Activated CD4-positive, alpha-beta T cell treated with anti-CD3 and anti-CD28 coated beads for 4 hours (primary cell): Measurements from ENCODE around the gene GLT8D2.
A peak's percentile ranks its signal among the peaks of the same experiment; 100 is the strongest.

Experiments
- DNase-seq, 2 donors: peaks; one replicate each; pipeline ENCODE4 v3.0.0-alpha.2; 2020

The GLT8D2 gene

DNA sequence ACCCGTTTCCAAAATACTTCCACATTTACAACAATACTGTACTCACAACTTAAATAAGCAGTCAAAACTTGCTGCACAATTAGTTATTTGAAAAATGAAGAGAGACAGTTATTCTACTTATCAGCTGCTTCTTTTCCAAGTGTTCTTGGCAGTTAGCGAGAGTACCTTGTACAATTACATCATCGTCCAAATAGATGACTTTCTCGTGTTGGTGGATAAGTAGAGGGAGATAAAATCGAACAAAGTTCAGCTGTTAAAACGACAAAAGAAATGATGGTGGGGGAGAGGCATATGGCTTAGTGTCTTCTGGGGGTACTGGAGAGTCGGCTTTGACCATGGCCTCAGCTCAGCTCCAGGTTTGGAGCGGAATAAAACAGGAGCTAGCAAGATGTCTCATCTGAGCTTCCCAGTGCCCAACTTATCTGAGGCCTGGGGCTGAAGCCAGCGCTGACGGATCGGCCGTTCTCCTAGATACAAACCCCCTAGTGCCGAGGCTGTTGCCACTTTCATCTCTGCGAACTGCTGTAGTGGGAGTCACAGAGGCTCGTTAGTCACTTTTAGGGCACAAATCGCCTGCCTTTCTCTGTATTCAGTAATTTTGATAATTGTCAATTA, 52.6 kb downstream of the GLT8D2 start:
- DNase-seq, result no peak

DNA sequence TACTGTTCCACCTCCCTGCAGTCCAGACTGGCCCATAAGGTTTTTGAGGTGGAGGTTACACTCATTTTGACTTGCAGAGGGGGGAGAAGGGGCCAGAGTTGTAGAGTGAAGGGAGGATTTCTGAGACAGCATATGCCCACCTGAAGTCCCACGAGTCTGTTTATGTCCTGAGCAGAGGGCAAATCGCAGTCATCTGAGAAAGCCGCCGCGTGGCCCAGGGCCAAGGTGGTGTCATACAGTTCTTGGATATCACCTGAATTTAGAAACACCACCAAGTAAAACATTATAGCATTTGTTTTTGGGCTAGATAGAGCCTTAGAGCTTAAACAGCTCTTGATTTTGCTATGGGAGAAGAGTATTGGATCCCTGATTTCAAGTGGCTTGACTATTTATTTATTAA, 53.4 kb downstream of the GLT8D2 start:
- no peak for DNase-seq

DNA sequence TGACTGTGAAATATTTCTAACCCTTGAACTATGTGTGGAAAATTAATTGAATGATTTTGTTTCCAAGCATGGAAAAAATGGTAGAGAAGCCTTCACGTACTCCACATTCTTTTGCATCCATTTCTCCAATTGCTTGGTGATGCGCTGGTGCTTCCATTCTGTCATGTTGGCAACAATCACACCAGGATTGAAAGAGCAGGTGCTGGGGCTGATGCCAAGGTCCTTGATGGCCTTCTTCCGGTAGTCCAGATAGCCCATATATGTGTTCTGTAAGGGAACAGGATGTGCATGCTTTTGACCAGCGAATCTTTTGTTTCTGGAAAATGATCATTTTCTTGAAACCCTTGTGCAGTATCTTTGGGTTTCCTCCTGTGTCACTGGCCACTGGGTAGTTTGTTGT, 55.8 kb downstream of the GLT8D2 start:
- no peak for DNase-seq

DNA sequence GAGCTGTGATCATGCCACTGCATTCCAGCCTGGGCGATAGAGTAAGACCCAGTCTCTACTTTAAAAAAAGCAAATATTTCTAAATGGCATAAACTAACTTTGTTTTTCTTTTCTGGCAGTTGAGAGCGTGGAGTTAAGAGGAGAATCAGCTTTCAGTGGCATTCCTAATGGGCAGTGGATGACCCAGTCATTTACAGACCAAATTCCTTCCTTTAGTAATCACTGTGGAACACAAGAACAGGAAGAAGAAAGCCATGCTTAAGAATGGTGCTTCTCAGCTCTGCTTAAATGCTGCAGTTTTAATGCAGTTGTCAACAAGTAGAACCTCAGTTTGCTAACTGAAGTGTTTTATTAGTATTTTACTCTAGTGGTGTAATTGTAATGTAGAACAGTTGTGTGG, 63.2 kb downstream of the GLT8D2 start:
- no peak for DNase-seq

DNA sequence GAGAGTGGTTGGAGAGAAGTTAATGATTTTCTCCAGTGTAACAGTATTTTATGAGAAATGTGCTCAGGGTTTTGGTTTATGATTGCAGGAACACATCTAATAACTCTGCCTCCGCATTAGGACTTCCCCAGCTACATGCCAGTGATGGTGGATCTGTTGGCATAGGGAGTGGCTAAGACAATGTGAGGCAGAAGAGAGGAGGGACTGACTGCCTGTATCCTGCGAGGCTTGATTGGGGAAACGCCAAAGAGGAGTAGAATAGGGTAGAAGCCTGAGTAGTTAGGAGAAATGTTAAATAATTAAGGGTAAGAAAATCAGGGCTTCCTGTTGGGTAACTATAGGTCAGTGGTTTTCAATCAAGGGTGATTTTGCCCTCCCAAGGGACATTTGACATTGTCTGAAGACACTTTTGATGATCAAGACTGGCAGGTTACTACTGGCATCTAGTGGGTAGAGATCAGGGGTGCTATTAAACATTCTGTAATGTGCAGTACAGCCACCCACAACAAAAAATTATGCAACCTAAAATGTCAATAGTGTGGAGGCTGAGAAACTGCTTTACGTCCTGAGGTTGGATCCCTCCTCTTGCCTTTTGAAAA, 71.5 kb downstream of the GLT8D2 start:
- no peak for DNase-seq

DNA sequence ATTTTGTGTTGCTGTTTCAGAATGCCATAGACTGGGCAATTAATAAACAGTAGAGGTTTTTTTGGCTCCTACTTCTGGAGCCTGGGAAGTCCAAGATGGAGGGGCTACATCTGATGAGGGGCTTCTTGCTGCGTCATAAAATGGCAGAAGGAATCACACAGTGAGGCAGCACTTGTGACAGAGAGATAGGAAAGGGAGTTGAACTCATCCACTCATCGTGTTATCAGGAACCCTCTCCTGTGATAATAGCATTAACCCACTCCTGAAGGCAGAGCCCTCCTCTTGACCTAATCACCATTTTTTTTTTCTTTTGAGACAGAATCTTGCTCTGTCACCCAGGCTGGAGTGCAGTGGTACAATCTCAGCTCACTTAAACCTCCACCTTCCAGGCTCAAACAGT, 74.6 kb downstream of the GLT8D2 start:
- no peak for DNase-seq

DNA sequence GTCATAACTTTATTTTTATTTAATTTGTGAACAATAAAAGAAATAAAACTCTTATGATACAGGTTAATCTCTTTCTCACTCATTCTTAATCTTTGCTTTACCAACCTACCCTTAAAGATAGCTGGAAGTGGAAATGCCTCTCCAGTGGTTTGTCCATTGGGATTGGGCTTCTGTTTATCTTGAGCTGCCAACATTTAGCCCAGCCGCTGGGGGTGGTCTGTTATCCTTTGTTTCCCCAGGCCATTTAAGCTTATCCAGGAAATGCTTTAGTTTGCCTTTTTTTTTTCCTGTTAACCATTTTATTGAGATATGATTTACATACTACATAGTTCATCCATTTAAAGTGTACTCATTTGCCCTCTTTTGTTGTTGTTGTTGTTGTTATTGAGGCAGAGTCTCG, 76.1 kb downstream of the GLT8D2 start:
- no peak for DNase-seq

DNA sequence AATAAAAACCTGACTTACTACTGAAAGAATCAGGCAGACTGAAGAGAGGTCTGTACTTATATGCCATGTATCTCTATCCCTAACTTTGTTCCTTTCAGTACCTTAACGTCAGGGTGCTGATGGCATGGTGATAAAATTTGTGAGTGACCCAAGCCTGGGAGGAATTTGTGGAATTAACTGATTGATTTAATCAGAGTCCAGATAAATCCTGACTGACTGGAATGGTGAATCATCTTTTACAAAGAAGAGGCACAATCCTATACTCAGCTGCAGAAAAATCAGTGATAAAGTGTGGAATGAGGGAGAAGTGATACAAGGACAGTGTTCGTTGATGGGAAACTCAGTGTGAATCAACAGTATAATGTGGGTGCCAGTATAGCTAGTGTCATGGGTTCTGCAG, 80.6 kb downstream of the GLT8D2 start:
- no peak for DNase-seq

DNA sequence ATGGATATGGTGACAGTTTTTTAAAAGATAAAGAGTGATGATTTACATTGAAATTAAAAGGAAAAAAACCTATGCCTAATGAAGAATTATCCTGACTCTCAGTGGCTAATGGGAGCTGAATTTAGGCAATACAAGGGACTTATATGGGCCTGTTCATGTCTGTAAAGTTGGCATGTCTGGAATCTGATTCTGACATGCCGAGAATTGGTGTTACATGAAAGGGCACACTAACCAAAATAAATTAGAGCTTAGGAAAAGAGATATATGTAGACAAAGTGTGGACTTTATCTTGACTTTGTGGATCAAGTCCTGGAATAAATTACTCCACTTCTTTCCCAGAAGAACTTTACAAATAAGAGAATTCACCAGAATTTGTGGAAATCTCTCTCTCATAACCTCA, 83.3 kb downstream of the GLT8D2 start:
- DNase-seq, result no peak

DNA sequence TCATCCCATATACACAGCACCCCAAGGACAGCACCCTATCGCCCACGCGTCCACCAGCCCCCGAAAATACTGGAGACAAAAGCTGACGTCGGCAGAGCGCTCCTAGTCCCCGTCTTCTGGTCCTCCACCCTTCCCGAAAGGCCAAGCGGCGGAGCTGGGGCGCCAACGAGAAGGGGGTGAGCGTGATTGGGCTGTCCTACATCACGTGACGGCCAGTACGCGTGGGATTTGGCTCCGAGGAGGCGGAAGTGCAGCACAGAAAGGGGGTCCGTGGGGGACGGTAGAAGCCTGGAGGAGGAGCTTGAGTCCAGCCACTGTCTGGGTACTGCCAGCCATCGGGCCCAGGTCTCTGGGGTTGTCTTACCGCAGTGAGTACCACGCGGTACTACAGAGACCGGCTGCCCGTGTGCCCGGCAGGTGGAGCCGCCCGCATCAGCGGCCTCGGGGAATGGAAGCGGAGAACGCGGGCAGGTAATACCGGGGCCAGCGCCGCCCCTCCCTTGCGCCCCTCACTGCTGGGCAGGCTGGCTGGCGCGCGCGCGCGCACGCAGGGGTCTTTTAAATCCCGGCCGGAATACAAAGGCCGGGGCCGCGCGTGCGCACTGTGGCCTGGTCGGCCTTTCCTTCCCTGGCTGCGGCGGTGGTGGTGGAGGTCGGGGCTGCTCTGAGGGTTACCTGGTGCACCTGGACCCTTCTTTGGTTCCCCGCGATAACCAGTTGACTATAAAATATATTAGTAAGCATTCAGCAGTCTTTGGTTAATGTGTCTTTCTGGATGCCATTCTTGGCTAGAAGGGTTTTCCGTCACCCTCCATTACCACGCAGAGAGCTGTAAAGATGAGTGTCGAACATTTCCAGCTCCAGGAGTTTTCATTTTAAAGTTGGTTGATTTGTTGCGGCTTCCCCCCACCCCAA, 84.1 kb downstream of the GLT8D2 start, which contains the start of gene TDG:
Gene TDG (plus strand): TSS at position 283 of the 915 bp plus-strand sequence. CDS start 166 bp downstream, at position 449.
- peak; percentile 96 for DNase-seq

DNA sequence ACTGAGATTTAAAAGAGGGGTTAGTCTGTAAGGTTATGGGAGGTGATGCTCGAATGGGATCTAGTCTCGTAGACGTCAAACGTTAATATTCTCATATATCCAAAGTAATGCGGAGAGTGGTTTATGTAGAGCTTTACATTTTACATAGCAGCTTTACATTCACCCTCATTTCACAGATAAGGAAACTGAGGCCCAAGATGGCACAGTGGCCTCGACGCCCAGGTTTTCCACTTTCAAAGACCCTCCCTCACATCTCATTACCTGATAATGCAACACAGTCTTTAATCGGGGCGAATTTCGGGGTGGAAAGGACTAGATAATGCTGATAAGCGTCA, 84.8 kb downstream of the GLT8D2 start:
- DNase-seq, result no peak

DNA sequence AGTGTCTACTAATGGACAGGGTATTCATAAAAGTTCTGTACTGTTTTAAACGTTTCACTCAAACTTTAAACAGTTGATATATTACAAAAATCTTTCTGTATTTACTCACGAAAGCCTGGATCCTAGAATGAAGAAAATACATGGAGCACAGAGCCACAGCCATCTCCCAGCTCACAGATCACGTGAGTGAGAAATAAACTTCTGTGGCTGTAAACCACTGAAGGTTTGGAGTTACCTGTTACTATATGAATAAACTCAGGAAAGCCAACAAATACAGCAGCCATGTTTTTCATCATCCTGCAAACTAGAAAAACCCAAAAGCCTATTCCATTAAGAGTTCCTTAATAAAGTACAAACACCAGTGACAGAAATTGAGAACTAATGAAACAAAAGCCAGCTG, 85.2 kb downstream of the GLT8D2 start:
- DNase-seq, result no peak

DNA sequence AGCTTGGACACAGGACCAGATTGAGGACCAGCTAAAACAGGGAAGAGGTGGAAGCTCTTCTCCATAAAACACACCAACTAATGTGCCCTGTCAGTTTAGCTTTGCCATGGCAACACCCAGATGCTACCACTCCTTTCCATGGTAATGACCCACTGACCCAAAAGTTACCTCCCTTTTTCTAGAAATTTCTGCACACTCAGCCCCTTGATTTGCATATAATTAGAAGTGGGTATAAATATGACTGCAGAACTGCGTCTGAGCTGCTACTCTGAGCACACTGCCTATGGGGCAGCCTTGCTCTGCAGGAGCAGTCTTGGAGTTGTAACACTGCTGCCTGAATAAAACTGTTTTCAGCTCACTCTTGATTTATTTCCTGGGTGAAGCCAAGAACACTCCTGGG, 87.5 kb downstream of the GLT8D2 start:
- no peak for DNase-seq

DNA sequence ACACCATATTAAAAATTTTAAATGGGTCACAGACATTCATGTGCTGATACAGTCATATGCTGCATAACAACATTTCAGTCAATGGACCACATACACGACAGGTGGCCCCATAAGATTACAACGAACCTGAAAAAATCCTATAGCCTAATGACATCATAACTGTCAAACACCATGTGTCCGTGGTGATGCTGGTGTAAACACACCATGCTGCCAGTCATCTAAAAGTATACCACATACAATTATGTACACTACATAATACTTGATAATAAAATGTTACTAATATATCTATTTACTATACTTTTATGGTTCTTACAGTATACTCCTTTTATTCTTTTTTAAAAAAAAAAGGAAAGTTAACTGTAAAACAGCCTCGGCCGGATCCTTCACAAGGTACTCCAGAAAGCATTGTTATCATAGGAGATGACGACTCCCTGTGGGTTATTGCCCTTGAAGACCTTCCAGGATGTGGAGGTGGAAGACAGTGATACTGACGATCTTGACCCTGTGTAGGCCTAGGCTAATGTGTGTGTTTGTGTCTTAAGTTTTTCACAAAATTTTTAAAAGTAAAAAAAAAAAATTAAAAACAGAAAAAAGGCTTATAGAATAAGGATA, 89.3 kb downstream of the GLT8D2 start:
- DNase-seq, result no peak

DNA sequence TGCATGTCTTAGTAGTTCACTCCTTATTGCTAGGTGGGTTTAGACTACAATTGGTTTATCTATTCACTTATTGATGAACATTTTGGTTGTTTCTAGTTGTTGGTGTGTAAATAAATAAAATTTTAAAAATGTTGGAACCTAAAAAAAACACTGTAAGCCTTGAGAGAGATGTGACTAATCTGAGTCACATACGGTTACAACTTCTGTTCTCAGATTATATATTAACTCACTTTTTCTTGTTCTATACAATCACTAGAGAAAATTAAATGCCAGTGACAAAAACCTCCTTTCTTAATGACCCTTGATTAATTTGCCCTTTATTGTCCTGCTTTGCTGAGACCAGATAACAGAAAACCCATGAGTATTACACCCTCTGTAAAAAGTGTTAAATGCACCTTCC, 91.4 kb downstream of the GLT8D2 start:
- no peak for DNase-seq

DNA sequence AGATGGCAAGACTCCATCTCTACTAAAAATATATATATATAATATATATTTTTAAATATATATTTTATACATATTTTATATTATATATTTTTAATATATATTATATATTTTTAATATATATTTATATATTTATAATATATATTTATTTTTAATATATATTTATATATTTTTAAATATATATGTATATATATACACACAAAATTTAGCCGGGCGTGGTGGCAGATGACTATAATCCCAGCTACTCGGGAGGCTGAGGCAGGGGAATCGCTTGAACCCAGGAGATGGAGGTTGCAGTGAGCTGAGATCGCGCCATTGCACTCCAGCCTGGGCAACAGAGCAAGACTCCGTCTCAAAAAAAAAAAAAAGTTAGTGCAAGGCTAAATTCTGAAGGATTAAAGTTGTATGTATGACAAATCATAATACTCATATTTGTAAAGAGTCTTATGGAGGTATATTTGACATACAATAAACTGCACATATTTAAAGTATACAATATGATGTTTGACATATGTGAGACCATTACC, 92.1 kb downstream of the GLT8D2 start:
- DNase-seq, result no peak

DNA sequence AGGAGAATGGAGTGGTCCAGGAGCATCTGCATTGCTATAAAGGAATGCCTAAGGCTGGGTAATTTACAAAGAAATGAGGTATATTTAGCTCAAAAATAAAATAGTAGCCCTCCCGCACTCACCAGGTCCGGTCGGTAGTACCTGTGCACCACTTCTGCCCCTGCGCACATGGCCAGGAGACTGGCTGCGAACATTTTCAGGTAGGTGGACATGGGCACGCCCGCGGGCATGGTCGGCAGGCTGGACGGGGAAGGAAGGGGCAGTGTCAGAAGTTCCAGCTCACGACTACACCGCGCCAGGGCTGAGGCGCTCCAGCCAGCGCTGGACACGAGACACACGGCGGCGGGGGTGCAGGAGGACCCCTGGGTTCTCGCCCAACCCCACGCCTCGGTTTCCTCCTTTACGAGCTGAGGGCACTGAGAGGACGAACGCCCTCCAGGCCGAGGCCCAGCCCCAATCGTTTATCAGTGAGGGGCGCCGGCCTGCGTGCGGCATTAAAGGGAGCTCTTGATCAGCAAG, 93.4 kb downstream of the GLT8D2 start:
- no peak for DNase-seq

DNA sequence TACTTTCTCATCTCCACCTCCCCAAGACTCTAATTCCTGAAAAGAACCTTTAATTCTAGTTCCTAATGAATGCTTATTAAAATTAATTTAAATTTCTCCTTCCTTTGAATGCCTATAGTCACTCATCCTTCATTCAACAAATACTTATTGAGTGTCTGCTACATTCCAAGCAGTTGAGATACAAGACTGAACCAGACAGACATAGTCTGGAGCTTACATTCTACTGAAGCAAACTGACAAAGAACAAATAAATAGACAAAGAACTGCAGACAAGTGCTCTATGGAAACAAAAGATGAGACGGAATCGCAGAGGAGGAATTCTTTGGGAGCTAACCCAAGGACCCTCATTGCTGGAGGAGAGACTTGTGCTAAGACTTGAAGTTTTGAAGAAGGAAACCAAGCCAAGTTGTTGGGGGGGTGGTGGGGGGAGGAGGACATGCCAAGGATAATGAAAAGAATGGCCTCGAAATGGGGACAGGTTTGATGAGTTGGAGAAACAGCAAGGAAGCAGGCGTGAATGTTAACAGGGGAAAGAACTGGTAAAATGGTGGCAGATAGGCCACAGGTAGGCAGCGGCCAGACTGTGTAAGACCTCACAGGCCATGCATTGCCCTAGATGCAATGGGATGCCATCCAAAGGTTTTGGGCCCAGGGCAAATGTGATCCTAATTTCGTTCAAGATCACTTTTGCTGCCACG, 94.0 kb downstream of the GLT8D2 start:
- DNase-seq, result no peak

DNA sequence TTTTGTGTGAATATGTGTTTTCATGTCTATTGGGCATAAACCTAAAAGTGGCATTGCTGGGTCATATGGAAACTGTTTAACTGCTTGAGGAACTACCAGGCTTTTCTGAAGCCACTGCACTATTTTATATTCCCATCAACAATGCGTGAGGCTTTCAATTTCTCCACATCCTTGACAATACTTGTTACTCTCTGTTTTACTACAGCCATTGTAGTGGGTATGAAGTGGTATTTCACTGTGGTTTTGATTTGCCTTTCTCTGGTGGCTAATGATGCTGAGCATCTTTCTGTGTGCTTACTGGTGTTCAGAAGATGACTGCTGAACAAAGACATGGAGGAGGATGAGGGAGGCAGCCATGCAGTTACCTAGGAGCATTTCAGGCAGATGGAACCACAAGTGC, 97.5 kb downstream of the GLT8D2 start:
- DNase-seq, result no peak

DNA sequence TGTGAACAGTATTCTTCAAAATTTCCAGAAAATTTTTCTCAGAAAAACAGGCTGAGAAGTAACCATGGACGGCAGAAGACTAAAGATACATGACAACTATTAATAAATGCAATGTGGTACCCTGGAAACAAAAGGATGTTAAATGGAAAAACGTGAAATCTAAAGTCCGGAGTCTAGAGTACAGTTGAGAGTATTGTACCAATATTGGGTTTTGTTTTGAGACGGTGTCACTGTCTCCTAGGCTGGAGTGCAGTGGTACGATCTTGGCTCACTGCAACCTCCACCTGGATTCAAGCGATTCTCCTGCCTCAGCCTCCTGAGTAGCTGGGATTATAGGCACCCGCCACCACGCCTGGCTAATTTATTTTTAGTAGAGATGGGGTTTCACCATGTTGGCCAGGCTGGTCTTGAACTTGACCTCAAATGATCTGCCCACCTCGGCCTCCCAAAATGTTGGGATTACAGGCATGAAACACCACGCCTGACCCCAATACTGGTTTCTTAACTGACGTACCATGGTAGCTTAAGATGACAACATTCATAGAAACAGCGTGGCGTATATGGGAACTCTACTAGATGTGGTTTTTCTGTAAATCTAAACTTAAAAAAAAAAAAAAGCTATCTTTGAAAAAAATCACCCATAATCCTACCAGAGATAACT, 101.1 kb downstream of the GLT8D2 start:
- no peak for DNase-seq

DNA sequence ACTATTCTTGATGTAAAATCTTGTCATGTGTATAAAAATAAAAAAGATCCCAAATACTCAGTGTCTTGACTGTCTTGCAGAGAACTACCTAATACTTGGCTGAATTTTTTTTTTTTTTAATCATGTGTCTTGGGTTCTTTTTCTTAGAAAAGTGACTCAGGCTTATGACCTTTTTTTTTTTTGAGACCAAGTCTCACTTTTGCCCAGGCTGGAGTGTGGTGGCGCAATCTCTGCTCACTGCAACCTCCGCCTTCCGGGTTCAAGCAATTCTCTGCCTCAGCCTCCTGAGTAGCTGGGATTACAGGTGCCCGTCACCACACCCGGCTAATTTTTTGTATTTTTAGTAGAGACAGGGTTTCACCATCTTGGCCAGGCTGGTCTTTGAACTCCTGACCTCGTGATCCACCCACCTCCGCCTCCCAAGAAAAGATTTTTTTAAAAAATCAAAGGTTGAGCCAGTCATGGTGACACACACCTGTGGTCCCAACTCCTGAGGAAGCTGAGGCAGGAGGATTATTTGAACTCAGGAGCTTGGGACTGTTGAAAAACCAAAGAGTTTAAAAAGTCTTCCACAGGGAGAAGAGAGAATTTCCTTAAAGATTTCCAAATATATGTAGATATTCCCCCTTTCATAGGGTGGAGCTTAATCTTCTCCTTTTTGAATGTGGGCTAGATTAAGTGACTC, 102.0 kb downstream of the GLT8D2 start:
- DNase-seq, result no peak
